C4-2B (cell line): Measurements from ENCODE around the gene WDR36.

ENCODE experiments used
- CTCF ChIP-seq: fragments of 450-650 bp; conservative IDR thresholded peaks from 2 replicates; pipeline ENCODE4 v1.5.1; 2017; ENCODE audit warnings: mild to moderate bottlenecking
- ZFX ChIP-seq: fragments of 450-650 bp; IDR thresholded peaks from 2 replicates; pipeline ENCODE4 v1.6.1; 2017

GRCh38 chr5:111142932-111143331 lies 50.8 kb downstream of the WDR36 start:
- TF ChIP-seq CTCF = 0 out of 2 replicates have a peak, but pooled peaks have one; percentile 15
- TF ChIP-seq ZFX = no peak
